Measurements from ENCODE around the gene NFKB2. TPM values are rescaled to one million over a fixed set of nuclear protein-coding genes. Genes with fewer than 3 reads are reported as not detected.

Gene NFKB2
- total and polyA plus RNA-seq, 8 donors: 17.0 to 58.0 (median 26.5) TPM

GRCh38 chr10:102420181-102420713, 24.7 kb downstream of the NFKB2 start:
- H3K4me3 ChIP-seq: peak overlapping the region; percentile 59 to 77 (median 74)
- peak overlapping the region; percentile 86 to 93 (median 92) for H3K27ac ChIP-seq
- H3K9me3 ChIP-seq: no peaks in the 10 kb centered on the region
- no peak for TF ChIP-seq CTCF (IDR thresholded peaks at IDR 0.05)
- peaks cover 0 to 6% (median 0%) of the 10 kb centered on the region in 4 donors for H3K27me3 ChIP-seq
- WGBS, 2 donors: 0 to 1% methylated on average over 21 of the region's 21 CpGs
- H3K36me3 ChIP-seq: peaks cover 0 to 7% (median 0%) of the 10 kb centered on the region in 3 donors
- no peak for FAIRE-seq
- ATAC-seq: peak in 1 of 4 donors; percentile 0
- DNase-seq: peak in 2 of 6 donors; percentile 35 to 60
- H3K4me1 ChIP-seq: peaks cover 7 to 19% (median 12%) of the 10 kb centered on the region in 3 donors
- intact Hi-C loops (cut with DNase I): no loop called here

- 0% methylated on average over 56 to 66 of the region's 66 CpGs for WGBS, 2 donors
- DNase-seq (peak; percentile 96 to 100 (median 98)), FAIRE-seq (peak; percentile 68), ATAC-seq (peak; percentile 79 to 87 (median 80))
- intact Hi-C loops (cut with DNase I): no loop called here
- H3K36me3 ChIP-seq: peaks cover 0 to 7% (median 0%) of the 10 kb centered on the region in 3 donors
- TF ChIP-seq CTCF (IDR thresholded peaks at IDR 0.05): no peak
- H3K27me3 ChIP-seq: peaks cover 0 to 6% (median 0%) of the 10 kb centered on the region in 4 donors
- peaks cover 7 to 19% (median 12%) of the 10 kb centered on the region in 3 donors for H3K4me1 ChIP-seq
- no peaks in the 10 kb centered on the region for H3K9me3 ChIP-seq
- peak within 1 kb of the TSS; percentile 59 to 77 (median 74) for H3K4me3 ChIP-seq
- peak within 1 kb of the TSS; percentile 86 to 93 (median 92) for H3K27ac ChIP-seq
Measured at GRCh38 chr10:102420714-102421506, 25.4 kb downstream of the NFKB2 start, which contains the start of gene FBXL15. Gene FBXL15, plus strand, starts transcription at chr10:102420836. Its CDS starts 294 bp downstream, at chr10:102421130.

- Histone ChIP-seq H3K36me3 (peaks cover 0 to 7% (median 0%) of the 10 kb centered on the region in 3 donors), H3K4me3 (peak overlapping the region; percentile 59 to 77 (median 74)), H3K27me3 (peaks cover 0 to 3% (median 0%) of the 10 kb centered on the region in 4 donors), H3K4me1 (peaks cover 7 to 19% (median 12%) of the 10 kb centered on the region in 3 donors), H3K27ac (peak overlapping the region; percentile 86 to 93 (median 92)), H3K9me3 (no peaks in the 10 kb centered on the region)
- DNase-seq (no peak), ATAC-seq (peak in 1 of 4 donors; percentile 0), FAIRE-seq (no peak)
- WGBS, 2 donors: 0% methylated on average over 13 to 14 of the region's 14 CpGs
- intact Hi-C loops (cut with DNase I): no loop called here
- no peak for TF ChIP-seq CTCF (IDR thresholded peaks at IDR 0.05)
Measured at GRCh38 chr10:102421507-102421756, 25.9 kb downstream of the NFKB2 start.

- ATAC-seq (peak; percentile 28 to 58 (median 38)), DNase-seq (peak in 5 of 6 donors; percentile 74 to 91 (median 76)), FAIRE-seq (no peak)
- Histone ChIP-seq H3K36me3 (peaks cover 0 to 7% (median 0%) of the 10 kb centered on the region in 3 donors), H3K9me3 (no peaks in the 10 kb centered on the region), H3K4me1 (peaks cover 7 to 19% (median 12%) of the 10 kb centered on the region in 3 donors), H3K27me3 (no peaks in the 10 kb centered on the region), H3K4me3 (peak overlapping the region; percentile 59 to 77 (median 74)), H3K27ac (peak overlapping the region; percentile 86 to 93 (median 92))
- WGBS, 2 donors: 1% methylated on average over 49 to 62 of the region's 62 CpGs
- no peak for TF ChIP-seq CTCF (IDR thresholded peaks at IDR 0.05)
- intact Hi-C loops (cut with DNase I): no loop called here
Measured at GRCh38 chr10:102421757-102422512, 26.4 kb downstream of the NFKB2 start.
